GM19025 (cell line): Measurements from ENCODE around the gene PECR.
A peak's percentile ranks its signal among the peaks of the same experiment; 100 is the strongest.
"Not testable (repeated sequence)": the region's sequence is repeated elsewhere in the genome, so short reads cannot be mapped to it uniquely, and the experiment has no call there.

Source experiments
- ATAC-seq: cut with Tn5 transposase; IDR thresholded peaks from one replicate; pipeline ENCODE4 v1.9.1; 2021; ENCODE audit warnings: mild to moderate bottlenecking, low read depth, moderate library complexity; ENCODE audit not compliant: unreplicated experiment

PECR gene

DNA sequence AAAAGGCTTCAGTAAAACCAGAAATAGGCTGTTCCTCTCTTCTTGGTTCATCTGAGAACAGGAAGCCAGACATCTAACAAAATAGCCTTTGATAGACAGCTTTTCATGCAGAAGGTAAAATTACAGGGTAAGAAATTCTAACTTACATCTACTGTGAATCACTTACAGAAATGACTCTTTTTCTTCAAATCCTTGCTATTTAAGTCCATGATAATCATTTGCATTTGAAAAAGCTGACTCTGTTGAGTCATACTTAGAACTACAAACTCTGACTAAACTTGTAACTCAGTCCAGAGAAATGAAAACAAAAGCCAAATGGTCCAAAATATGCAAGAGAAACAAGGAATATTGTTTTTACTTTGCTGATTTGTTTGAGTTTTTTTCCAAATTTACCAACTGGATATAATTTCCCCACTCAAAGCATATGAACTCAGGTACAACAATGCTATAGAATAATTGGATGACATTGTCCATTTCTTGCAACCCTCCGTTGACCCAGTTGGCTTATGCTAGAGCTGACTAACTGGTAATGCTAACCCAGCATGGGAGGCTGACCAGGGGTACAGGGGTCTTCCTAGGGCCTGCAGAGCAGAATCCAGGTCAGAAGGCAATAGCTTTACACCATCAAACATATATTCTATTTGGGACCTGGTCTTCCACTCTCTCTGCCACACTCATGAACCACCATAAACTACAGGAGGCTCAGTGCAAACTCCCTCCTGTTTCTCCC lies 49.5 kb downstream of the PECR start:
- peak; percentile 65 for ATAC-seq

GRCh38 chr2:216030216-216030615 lies 51.4 kb downstream of the PECR start:
- no peak for ATAC-seq

DNA sequence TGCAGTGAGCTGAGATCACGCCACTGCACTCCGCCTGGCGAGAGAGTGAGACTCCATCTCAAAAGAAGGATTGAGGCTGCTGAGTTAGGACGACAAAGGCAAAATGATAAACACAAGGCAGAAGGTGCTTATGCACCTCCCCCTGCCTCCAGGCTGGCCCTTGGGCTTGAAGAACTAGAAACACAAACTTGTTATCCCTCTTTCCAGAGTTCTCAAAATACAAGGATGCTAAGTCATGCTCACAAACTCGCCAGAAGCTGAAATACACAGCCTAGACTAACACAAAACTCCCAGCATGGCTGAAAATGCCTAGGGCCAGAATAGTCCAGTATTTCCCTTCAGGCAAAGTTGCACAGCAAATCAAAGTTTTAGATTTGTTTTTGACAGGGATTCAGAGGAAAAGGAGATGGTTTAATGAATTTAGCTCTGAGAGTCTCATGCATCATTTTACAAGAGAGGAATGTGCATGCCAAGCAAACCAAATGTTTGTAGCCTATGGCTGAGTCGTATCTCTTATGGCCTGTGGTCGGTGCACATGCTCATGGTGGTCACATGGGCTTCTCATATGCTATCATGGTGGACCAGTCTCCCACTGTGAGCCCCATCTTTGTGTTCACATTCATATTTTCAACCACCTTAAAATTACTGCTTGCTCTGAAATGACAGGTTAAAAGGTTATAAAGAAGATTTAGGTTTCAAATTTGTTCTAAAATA lies 52.0 kb downstream of the PECR start:
- ATAC-seq = no peak

GRCh38 chr2:216024779-216025336 lies 56.8 kb downstream of the PECR start:
- no peak for ATAC-seq

DNA sequence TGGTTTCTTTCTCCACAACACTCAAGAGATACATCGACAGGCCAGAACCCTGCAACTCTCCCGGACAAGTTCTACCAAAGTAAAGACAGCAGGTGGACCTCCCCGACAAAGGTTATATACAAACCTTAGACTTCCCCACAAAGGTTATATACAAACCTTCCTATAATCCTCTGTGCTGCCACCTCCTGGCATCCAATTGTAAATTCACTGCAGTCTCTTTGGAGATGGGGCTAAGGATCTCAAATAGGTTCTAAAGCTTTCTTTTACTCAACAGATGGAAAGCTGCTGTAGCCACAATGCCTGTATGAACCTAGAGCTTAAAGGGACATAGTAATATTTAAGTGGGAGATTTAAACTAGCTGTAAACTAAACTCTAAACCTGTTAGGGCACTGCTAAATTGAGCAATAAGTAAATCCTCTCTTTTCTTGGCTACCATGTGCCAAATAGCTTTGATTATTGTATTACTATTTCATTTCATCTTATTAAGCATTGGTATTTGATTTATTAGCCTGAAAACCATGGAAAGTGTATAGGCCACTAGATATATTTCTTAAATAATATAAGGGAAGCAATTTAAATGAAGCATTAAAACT lies 58.5 kb downstream of the PECR start:
- ATAC-seq = peak; percentile 70

DNA sequence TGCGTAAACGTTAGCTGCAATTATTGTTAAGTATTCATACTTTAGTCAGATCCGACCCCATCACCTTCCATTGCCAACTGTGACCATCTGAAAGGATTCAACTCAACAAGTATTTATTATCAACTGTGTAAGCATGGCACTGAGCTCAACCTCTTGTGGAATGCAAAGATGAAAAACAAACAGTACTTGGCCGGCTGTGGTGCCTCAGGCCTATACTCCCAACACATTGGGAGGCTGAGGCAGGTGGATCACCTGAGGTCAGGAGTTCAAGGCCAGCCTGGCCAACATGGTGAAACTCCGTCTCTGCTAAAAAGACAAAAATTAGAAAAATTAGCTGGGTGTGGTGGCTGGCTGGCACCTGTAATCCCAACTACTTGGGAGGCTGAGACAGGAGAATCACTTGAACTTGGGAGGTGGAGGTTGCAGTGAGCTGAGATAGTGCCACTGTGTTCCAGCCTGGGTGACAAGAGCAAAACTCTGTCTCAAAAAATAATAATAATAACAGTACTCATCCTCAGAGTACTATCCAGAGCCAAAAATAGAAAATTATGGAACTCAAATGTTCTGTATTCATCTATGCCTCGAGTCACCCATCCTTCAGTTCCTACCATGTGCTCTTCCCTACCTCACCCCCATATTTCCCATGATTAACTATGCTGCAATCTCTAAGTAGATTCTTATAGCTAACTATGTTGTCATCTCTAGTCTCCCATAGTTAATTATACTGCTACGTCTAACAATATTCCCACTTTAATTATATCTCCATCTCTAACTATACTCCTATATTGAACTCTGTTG lies 59.6 kb downstream of the PECR start:
- ATAC-seq = no peak

GRCh38 chr2:216018709-216019108 lies 62.9 kb downstream of the PECR start:
- no peak for ATAC-seq

DNA sequence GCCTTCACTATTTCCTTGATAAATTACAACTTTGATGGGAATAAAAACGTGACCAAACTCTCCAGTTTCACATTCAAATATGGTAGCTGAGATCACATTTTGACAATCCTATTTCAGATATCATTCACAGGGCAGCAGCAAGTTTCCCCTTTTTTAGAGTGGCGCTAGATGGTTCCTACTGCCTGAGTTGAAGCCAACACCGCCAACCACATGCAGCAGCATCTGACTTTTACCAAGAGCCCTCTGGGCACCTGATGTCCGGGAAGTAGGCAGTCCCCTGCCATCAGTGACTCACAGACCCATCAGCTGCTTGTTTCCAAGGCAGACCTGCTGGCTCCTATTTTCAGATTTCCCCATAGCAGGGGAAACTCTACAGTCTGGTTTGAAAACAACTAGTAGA lies 64.2 kb downstream of the PECR start:
- ATAC-seq = peak; percentile 36

GRCh38 chr2:216016581-216016980 lies 65.0 kb downstream of the PECR start:
- no peak for ATAC-seq

DNA sequence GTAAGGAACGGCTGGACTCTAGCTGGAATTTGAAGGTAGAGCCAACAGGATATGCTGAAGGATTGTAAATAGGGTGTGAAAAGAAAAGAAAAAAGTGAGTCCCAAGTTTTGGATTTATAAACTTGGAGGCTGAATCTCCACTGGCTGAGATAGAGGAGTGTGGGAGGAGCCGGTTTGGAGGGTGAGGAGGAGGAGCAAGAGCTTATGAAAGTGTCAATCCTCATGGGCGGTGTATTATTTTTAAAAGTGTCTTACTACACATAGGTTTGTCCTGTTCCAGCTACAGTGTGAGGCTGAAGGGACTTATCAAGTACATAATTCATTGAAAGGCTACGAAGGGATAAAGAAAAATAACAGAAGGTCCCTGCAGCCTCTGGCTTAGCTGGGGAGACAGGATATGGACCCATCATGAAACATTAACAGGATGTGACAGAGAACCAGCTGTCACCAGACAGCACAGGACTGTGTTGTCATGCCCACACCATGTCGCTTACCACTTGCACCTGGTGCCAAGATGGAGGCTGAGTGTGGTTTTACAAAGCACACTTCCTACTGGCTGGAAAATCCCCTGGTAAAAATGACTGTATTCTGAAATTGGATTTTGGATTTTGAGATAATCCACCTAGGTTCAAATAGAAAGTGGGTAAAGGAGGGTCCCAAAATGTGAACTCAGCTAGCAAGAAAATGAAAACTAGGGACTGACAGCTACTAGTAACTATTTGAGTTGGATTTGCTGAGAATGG lies 65.7 kb downstream of the PECR start:
- peak; percentile 80 for ATAC-seq

GRCh38 chr2:216014986-216015385 lies 66.6 kb downstream of the PECR start:
- ATAC-seq = no peak

GRCh38 chr2:216014006-216014405 lies 67.6 kb downstream of the PECR start:
- ATAC-seq = no peak

GRCh38 chr2:216013080-216013909 lies 68.3 kb downstream of the PECR start, which contains the start of gene MREG:
TSS of gene MREG (minus strand) at chr2:216013551. CDS start at chr2:216013327, 224 bp downstream.
- ATAC-seq = peak; percentile 36

- ATAC-seq = no peak
Measured at GRCh38 chr2:216012830-216013079, 68.9 kb downstream of the PECR start.

DNA sequence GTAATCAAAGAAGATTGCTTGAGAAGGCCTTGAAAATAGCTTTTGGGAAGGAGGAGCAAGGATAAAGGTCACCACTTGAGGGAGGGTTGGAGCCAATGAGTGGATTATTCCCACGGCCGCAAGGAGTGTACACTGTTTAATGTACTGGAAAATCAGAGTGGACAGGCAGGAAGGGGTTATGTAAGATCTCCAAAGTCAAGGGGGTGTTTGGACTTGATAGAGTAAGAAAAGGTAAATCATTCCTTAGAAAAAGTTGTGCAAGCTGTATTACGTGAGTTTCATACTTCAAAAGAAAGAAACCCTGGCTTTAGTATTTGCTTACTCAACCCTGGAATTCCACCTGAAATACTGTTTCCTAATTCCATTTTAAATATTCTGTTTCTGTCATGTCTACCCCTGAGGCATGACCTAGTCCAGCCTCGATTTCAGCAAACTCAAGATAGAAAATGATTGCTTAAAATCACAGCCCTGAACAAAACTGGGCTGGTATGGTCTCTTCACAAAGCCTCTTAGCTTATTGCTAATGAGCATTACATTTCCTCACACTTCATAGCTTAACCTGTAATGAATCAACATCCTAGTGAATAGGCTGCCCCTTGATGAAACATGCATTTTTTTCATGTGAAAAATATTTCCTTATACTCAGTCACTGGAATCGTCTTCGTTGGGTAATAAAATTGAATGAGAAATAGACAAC lies 69.3 kb downstream of the PECR start:
- no peak for ATAC-seq

- ATAC-seq = not testable (repeated sequence)
Measured at GRCh38 chr2:216009215-216009614, 72.4 kb downstream of the PECR start.

DNA sequence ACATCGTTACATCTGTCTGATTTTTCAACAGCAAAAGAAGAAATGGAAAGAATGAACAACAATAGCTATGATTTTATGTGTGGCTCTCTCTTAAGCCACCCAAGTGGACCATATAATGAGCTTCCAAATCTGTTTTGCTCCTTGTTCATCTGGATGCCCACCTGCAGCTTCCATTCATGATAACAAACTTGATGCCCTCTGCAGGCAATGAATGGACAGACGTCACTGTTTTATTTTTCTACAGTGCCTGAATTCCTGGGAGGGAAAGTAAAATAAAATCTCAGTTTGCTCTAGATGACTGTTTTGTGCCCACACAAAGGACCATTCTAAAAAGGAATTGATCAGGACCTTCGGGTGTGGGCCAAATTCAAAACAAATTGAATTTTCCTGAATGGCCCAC lies 73.2 kb downstream of the PECR start:
- ATAC-seq = no peak

- ATAC-seq = peak; percentile 41
Measured at GRCh38 chr2:216006164-216006663, 75.4 kb downstream of the PECR start.
